ENCODE results near the gene GNAS. TPM values are rescaled to one million over a fixed set of nuclear protein-coding genes. Genes with fewer than 3 reads are reported as not detected.

Gene GNAS
- polyA plus RNA-seq, 1 donor (not counting 4 experiments of a cell fraction or from before 2014, with no cell fraction given), result 560 TPM

GRCh38 chr20:58910473-58910872 lies 58.0 kb downstream of the GNAS start:
- H3K9me3 ChIP-seq (ENCODE audit: control insufficient read depth, low read depth, low read length), result no peaks in the 10 kb centered on the region
- no peaks in the 10 kb centered on the region for H3K27me3 ChIP-seq (ENCODE audit: control insufficient read depth, extremely low read depth, insufficient read depth, low read length)
- DNase-seq (ENCODE audit: low read depth, low spot score) (no peak), FAIRE-seq (no peak)
- dilution Hi-C loops (cut with MboI; ENCODE audit: extremely low pct_ligation_motif_present, low sequenced_read_pairs), result no loop called here
- H3K27ac ChIP-seq (ENCODE audit: control insufficient read depth, insufficient read depth, low read length), result no peak overlapping the region
- H3K4me1 ChIP-seq (ENCODE audit: control insufficient read depth, extremely low read depth, insufficient read depth, low read length), result peaks cover 16% of the 10 kb centered on the region
- H3K4me3 ChIP-seq (ENCODE audit: control insufficient read depth in 2 of 3, extremely low read depth in 1 of 3, insufficient read depth in 2 of 3, low read depth in 1 of 3, low read length in 3 of 3), result no peak overlapping the region
- H3K9me1 ChIP-seq (ENCODE audit: control insufficient read depth, extremely low read depth, insufficient read depth, low read length), result no peaks in the 10 kb centered on the region
- peaks cover 28 to 33% of the 10 kb centered on the region in 2 experiments for H3K36me3 ChIP-seq (ENCODE audit: control insufficient read depth in 2 of 2, extremely low read depth in 1 of 2, insufficient read depth in 2 of 2, low read length in 2 of 2)
- no peak for TF ChIP-seq CTCF (optimal IDR thresholded peaks at IDR 0.05 in 1 of 3, IDR thresholded peaks at IDR 0.05 in 1 of 3, conservative IDR thresholded peaks at IDR 0.05 in 1 of 3; ENCODE audit: extremely low read depth in 1 of 3, insufficient read depth in 2 of 3, low read length in 3 of 3)
- TF ChIP-seq EZH2 (IDR thresholded peaks at IDR 0.05; ENCODE audit: low read length), result no peak
- no peak overlapping the region for H3K9ac ChIP-seq (ENCODE audit: control insufficient read depth, extremely low read depth, insufficient read depth, low read length)
- H3K4me2 ChIP-seq (ENCODE audit: control insufficient read depth, extremely low read depth, insufficient read depth, low read depth, low read length), result no peak overlapping the region
- H3K79me2 ChIP-seq (ENCODE audit: control insufficient read depth, insufficient read depth, low read length), result no peaks in the 10 kb centered on the region
- no peak overlapping the region for H2AFZ ChIP-seq (ENCODE audit: control insufficient read depth, low read length)
- peaks cover 3% of the 10 kb centered on the region for H4K20me1 ChIP-seq (ENCODE audit: control insufficient read depth, extremely low read depth, insufficient read depth, low read length)

GRCh38 chr20:58911309-58911708 lies 58.8 kb downstream of the GNAS start:
- DNase-seq (ENCODE audit: low read depth, low spot score), result no peak
- H3K9me1 ChIP-seq (ENCODE audit: control insufficient read depth, extremely low read depth, insufficient read depth, low read length), result no peaks in the 10 kb centered on the region
- H4K20me1 ChIP-seq (ENCODE audit: control insufficient read depth, extremely low read depth, insufficient read depth, low read length), result peaks cover 3% of the 10 kb centered on the region
- dilution Hi-C loops (cut with MboI; ENCODE audit: extremely low pct_ligation_motif_present, low sequenced_read_pairs), result no loop called here
- no peak overlapping the region for H3K27ac ChIP-seq (ENCODE audit: control insufficient read depth, insufficient read depth, low read length)
- no peak overlapping the region for H3K4me3 ChIP-seq (ENCODE audit: control insufficient read depth in 2 of 3, extremely low read depth in 1 of 3, insufficient read depth in 2 of 3, low read depth in 1 of 3, low read length in 3 of 3)
- H3K79me2 ChIP-seq (ENCODE audit: control insufficient read depth, insufficient read depth, low read length), result no peaks in the 10 kb centered on the region
- H3K27me3 ChIP-seq (ENCODE audit: control insufficient read depth, extremely low read depth, insufficient read depth, low read length), result no peaks in the 10 kb centered on the region
- H3K4me2 ChIP-seq (ENCODE audit: control insufficient read depth, extremely low read depth, insufficient read depth, low read depth, low read length), result no peak overlapping the region
- H3K36me3 ChIP-seq (ENCODE audit: control insufficient read depth in 2 of 2, extremely low read depth in 1 of 2, insufficient read depth in 2 of 2, low read length in 2 of 2), result peaks cover 23 to 31% of the 10 kb centered on the region in 2 experiments
- H2AFZ ChIP-seq (ENCODE audit: control insufficient read depth, low read length), result no peak overlapping the region
- FAIRE-seq, result no peak
- peaks cover 16% of the 10 kb centered on the region for H3K4me1 ChIP-seq (ENCODE audit: control insufficient read depth, extremely low read depth, insufficient read depth, low read length)
- no peaks in the 10 kb centered on the region for H3K9me3 ChIP-seq (ENCODE audit: control insufficient read depth, low read depth, low read length)
- TF ChIP-seq CTCF (optimal IDR thresholded peaks at IDR 0.05 in 1 of 3, IDR thresholded peaks at IDR 0.05 in 1 of 3, conservative IDR thresholded peaks at IDR 0.05 in 1 of 3; ENCODE audit: extremely low read depth in 1 of 3, insufficient read depth in 2 of 3, low read length in 3 of 3), result no peak
- no peak for TF ChIP-seq EZH2 (IDR thresholded peaks at IDR 0.05; ENCODE audit: low read length)
- no peak overlapping the region for H3K9ac ChIP-seq (ENCODE audit: control insufficient read depth, extremely low read depth, insufficient read depth, low read length)

All from keratinocyte (primary cell).